Breast epithelium (tissue), 4 donors: ENCODE data around the gene LEMD3. TPM values are rescaled to one million over a fixed set of nuclear protein-coding genes. Genes with fewer than 3 reads are reported as not detected.

Experiments
- DNase-seq, 2 donors: peaks; one replicate each; pipeline ENCODE4 v3.0.0-alpha.2; 2019; ENCODE audit warnings: low spot score in 2 of 2
- H3K27ac ChIP-seq, 2 donors: fragments of 200-600 bp; sonication (generic) in 1 of 2; one replicate each; pipeline ENCODE4 v1.5.1; 2016 to 2019; ENCODE audit warnings: mild to moderate bottlenecking in 1 of 2
- H3K27me3 ChIP-seq, 2 donors: fragments of 200-600 bp; sonication (generic) in 1 of 2; one replicate each; pipeline versions ENCODE4 v1.5.1 to v1.6.0; 2017 to 2019; ENCODE audit warnings: control low read depth in 1 of 2, mild to moderate bottlenecking in 1 of 2
- H3K36me3 ChIP-seq: fragments of 200-600 bp; one replicate; pipeline ENCODE4 v1.5.1; 2019
- H3K4me1 ChIP-seq, 2 donors: fragments of 200-600 bp; sonication (generic); one replicate each; pipeline ENCODE4 v1.5.1; 2016 to 2019; ENCODE audit warnings: control low read depth in 1 of 2
- H3K4me3 ChIP-seq, 3 donors: fragments of 200-600 bp; sonication (generic); 1 replicate in 2 of 3; 2 replicates in 1 of 3; pipeline ENCODE4 v1.5.1; 2016 to 2019; ENCODE audit warnings: mild to moderate bottlenecking in 3 of 3, moderate library complexity in 2 of 3
- H3K9me3 ChIP-seq, 2 donors: fragments of 200-600 bp; sonication (generic) in 1 of 2; one replicate each; pipeline ENCODE4 v1.5.1; 2016 to 2019; ENCODE audit warnings: control low read depth in 1 of 2
- CTCF ChIP-seq, 3 donors: fragments of 450-650 bp; IDR thresholded peaks; one replicate each; pipeline ENCODE4 v1.5.1; 2016 to 2017; ENCODE audit warnings: antibody characterized with exemption in 3 of 3, mild to moderate bottlenecking in 3 of 3, moderate library complexity in 3 of 3
- POLR2A ChIP-seq: fragments of 450-650 bp; IDR thresholded peaks from one replicate; pipeline ENCODE4 v1.6.1; 2016; ENCODE audit warnings: antibody characterized with exemption, mild to moderate bottlenecking, moderate library complexity
- POLR2AphosphoS5 ChIP-seq, 3 donors: sonication (generic); formaldehyde crosslinking; IDR thresholded peaks; one replicate each; pipeline ENCODE4 v1.6.1; 2017; ENCODE audit warnings: antibody characterized with exemption in 3 of 3
- intact Hi-C: fragments of 100-400 bp; cut with DNase I; formaldehyde crosslinking; loops from one replicate; pipeline ENCODE4 v1.15.1; 2023; ENCODE audit warnings: low total_unique reads
- total RNA-seq, 3 donors: library from RNA; depleted of rRNA; stranded (reverse); fragments of >200 nt; gene quantifications; one replicate each; pipeline ENCODE4 v1.1.0, GENCODE V29; 2016

LEMD3 gene
- total RNA-seq, 3 donors from 2014 or later: 31.0 to 69.4 (median 36.4) TPM

- Histone ChIP-seq H3K27me3 (no peaks in the 10 kb centered on the region), H3K36me3 (no peaks in the 10 kb centered on the region), H3K9me3 (peaks cover 4% of the 10 kb centered on the region in 2 donors), H3K4me3 (no peak overlapping the region), H3K4me1 (no peaks in the 10 kb centered on the region), H3K27ac (no peak overlapping the region)
- intact Hi-C loops: no loop called here
- no peak for DNase-seq
- TF ChIP-seq POLR2AphosphoS5 (IDR thresholded peaks at IDR 0.05): no peak
- TF ChIP-seq POLR2A: no peak
- no peak for TF ChIP-seq CTCF (IDR thresholded peaks at IDR 0.05)
These were observed 27.6 kb downstream of the LEMD3 start for GRCh38 chr12:65196762-65197567.

GRCh38 chr12:65199604-65200003 lies 30.2 kb downstream of the LEMD3 start:
- intact Hi-C loops: no loop called here
- H3K27me3 ChIP-seq: no peaks in the 10 kb centered on the region
- DNase-seq: no peak

GRCh38 chr12:65200007-65200665 lies 30.8 kb downstream of the LEMD3 start:
- no peak overlapping the region for H3K4me3 ChIP-seq
- H3K27me3 ChIP-seq: no peaks in the 10 kb centered on the region
- peaks cover 4% of the 10 kb centered on the region in 2 donors for H3K9me3 ChIP-seq
- no peak overlapping the region for H3K27ac ChIP-seq
- TF ChIP-seq POLR2A (no peak), POLR2AphosphoS5 (IDR thresholded peaks at IDR 0.05) (no peak), CTCF (IDR thresholded peaks at IDR 0.05) (no peak)
- H3K36me3 ChIP-seq: no peaks in the 10 kb centered on the region
- intact Hi-C loops: no loop called here
- DNase-seq: no peak
- no peaks in the 10 kb centered on the region for H3K4me1 ChIP-seq

More at GRCh38 chr12:65199604-65200003, 30.2 kb downstream of the LEMD3 start:
- no peak for TF ChIP-seq CTCF (IDR thresholded peaks at IDR 0.05)
- no peak for TF ChIP-seq POLR2AphosphoS5 (IDR thresholded peaks at IDR 0.05)
- TF ChIP-seq POLR2A: no peak
- H3K4me1 ChIP-seq: no peaks in the 10 kb centered on the region
- no peak overlapping the region for H3K27ac ChIP-seq
- no peaks in the 10 kb centered on the region for H3K36me3 ChIP-seq
- H3K4me3 ChIP-seq: no peak overlapping the region
- peaks cover 4% of the 10 kb centered on the region in 2 donors for H3K9me3 ChIP-seq

- intact Hi-C loops: no loop called here
- no peak for DNase-seq
- Histone ChIP-seq H3K27me3 (no peaks in the 10 kb centered on the region), H3K9me3 (no peaks in the 10 kb centered on the region), H3K4me1 (no peaks in the 10 kb centered on the region), H3K4me3 (no peak overlapping the region), H3K27ac (no peak overlapping the region), H3K36me3 (no peaks in the 10 kb centered on the region)
- TF ChIP-seq POLR2AphosphoS5 (IDR thresholded peaks at IDR 0.05) (no peak), CTCF (IDR thresholded peaks at IDR 0.05) (no peak), POLR2A (no peak)
These were observed 34.0 kb downstream of the LEMD3 start for GRCh38 chr12:65203376-65203775.

GRCh38 chr12:65204886-65205525 lies 35.6 kb downstream of the LEMD3 start:
- intact Hi-C loops: no loop called here
- no peak for TF ChIP-seq POLR2AphosphoS5 (IDR thresholded peaks at IDR 0.05)
- no peak for TF ChIP-seq POLR2A
- TF ChIP-seq CTCF (IDR thresholded peaks at IDR 0.05): no peak
- H3K27me3 ChIP-seq: no peaks in the 10 kb centered on the region
- H3K4me1 ChIP-seq: no peaks in the 10 kb centered on the region
- H3K27ac ChIP-seq: no peak overlapping the region
- no peak for DNase-seq
- H3K36me3 ChIP-seq: no peaks in the 10 kb centered on the region
- H3K4me3 ChIP-seq: no peak overlapping the region
- no peaks in the 10 kb centered on the region for H3K9me3 ChIP-seq
